ENCODE results near the gene URGCP.

URGCP gene

GRCh38 chr7:43906331-43907010, at the start of gene URGCP:
TSS of gene URGCP (minus strand) at chr7:43906596. CDS start at chr7:43906575, 21 bp downstream.
- DNase-seq = peak; percentile 9

GRCh38 chr7:43956027-43956426, 49.6 kb upstream of the URGCP start:
- no peak for DNase-seq

DNA sequence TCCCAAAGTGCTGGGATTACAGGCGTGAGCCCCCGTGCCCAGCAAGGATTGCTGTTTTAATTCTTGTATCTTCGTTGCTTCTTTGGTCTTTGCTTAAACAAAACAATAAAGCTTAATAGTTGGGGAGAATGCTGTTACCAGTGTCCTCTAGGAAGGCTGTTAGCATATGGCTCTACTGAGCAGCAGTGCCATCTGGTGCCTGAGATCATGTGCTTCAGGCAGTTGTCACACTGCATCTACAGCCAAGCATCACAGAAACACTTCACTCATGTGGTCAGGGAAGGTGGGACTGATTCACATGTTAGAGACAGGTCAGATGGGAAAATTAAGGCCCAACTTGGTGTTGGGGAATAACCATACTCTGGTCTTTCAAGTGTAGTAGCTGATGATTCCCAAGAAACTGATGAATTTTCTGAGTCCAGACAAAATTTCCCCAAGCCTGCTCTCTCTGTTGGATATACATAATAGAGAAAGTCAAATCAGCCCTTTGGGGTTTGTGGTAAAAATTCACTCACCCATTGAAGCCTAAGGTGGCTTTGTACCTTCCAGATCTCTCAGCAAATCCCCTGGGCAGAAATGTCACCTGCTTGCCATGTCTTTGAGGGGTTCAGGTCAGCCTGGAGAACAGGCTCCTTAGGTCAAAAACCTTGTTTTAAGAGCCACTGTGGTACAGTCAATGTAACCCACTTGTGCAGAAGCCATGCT, 48.3 kb upstream of the URGCP start:
- no peak for DNase-seq

- DNase-seq = no peak
These were observed 46.7 kb upstream of the URGCP start for GRCh38 chr7:43953071-43953470.

DNA sequence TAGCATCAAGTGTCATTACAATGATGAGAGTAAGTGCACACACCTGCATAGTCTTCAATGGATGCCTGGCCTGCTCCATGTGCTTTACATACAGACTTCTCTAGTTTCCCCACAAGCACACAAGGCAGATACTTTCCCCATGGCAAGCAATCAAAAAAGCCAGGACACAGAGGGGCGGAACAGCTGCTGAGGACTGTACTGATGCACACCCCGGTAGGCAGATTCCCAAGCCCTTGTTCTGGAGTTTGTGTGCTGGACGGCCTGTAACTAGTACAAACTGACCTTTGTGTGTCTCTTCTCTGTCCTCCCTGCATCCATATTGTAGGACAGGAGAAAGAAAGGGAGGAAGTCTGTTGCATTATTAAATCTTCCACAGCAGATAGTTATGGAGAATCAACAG, 45.6 kb upstream of the URGCP start:
- no peak for DNase-seq

DNA sequence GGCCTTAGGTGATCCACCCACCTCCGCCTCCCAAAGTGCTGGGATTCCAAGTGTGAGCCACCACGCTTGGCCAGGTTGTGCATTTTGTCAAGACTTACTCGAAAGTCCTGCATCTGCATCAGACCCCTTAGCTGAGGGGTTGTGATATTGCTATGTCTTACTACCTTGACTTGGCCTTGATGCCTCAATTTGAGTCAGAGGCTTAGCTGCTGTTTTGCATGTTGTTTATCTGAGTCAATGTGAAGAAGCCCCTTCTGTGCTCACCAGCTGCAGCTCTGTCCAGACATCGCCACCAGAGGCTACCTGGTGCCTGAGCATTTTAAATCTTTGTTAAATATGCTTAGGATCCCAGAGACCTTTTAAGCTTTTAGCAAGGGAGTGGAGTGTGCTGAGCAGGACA, 37.9 kb upstream of the URGCP start:
- no peak for DNase-seq

DNA sequence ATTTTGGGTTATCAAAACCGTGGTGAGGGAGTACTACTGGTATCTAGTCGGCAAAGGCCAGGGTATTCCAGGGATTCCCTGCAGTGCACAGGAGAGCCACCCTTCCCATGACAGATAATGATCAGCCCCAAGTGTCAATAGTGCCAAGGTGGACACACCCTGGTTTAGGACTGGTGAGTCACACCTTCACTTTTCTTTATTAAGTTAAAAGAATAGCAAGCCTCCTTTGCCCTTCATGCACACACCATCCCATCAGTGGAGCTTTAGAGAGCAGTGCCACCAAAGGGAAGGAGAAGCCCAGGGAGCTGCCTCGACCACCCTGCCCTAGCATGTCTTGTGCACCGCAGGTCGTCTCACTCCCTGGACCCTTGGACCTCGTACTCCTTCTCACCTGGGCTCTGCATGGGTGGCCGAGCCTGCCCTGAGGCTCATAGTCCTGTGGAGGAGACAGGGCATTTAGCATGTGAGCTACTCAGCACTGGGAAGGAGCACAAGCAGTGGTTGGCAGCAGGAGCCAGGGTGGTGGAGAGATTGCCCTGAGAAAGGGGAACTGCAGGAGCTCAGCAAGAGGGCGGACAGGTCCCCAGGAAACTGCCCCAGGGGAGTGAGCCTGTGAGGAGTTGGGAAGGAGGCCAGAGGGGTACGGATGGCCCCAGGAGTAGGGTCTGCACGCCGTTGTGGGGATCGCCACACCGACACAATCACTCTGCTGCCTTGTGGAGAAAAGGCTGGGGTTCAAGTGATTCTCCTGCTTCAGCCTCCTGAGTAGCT, 37.2 kb upstream of the URGCP start:
- DNase-seq = no peak

DNA sequence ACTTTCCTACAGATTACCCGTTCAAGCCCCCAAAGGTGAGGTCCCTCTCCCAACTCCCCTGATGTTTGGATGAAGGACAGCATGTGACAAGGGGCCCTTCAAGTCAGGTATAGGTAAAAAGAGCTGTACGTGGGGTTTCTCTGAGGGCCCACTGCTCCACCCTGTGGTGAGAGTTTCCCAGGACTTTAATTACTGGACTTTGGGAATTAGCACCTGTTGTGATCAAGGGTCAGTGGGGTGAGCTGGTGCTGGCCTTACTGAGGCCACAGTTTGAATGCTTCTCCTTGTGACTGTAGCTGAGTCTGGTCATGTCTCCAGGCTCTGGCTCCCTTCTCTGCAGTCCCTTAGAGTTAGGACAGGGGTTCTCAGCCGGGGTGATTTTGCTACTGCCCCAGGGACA, 36.6 kb upstream of the URGCP start:
- no peak for DNase-seq

DNA sequence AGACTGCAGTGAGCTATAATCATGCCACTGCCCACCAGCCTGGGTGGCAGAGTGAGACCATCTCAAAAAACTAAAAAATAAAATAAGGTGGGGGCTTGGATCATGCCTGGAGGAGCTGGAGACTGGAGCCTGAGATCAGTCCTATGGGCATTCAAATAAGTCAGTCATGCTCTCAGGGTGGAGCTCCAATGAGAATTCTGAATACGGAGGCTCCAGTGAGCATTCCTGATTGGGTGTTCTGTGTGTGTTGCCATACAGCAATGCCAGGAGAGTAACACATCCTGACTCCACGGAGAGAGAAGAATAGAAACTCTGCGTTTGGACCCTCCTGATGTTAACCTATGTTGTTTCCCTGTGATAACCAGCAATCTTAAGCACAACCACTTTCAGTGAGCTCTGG, 35.9 kb upstream of the URGCP start:
- DNase-seq = no peak

- DNase-seq = no peak
These were observed 32.6 kb upstream of the URGCP start for GRCh38 chr7:43938892-43939482.

DNA sequence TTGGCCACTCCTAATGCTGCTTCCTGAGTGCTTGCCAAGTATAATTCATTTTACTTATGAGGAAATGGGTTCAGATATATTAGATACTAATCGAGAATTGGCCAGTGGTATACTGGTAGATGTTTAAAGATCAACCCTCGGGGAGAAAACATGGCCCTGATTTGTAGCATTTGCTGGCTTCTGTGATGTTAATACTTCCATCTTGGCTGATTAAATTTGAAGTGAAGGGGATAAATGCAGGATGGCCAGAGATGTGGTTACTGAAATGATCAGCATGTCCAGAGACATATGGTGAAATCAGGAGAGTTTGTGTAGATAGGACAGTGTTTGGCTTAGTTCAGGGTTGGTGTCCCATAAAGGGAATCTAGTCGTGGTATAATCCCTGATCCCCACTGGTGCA, 31.0 kb upstream of the URGCP start:
- DNase-seq = no peak

GRCh38 chr7:43933902-43934560, 27.6 kb upstream of the URGCP start:
- DNase-seq = no peak

GRCh38 chr7:43931346-43931745, 24.9 kb upstream of the URGCP start:
- no peak for DNase-seq

- DNase-seq = no peak
These were observed 23.4 kb upstream of the URGCP start for GRCh38 chr7:43929529-43930457.

- DNase-seq = no peak
These were observed 21.4 kb upstream of the URGCP start for GRCh38 chr7:43927810-43928209.

- DNase-seq = no peak
These were observed 20.4 kb upstream of the URGCP start for GRCh38 chr7:43926798-43927123.

- peak; percentile 74 for DNase-seq
These were observed 19.8 kb upstream of the URGCP start, which contains the start of gene UBE2D4 for GRCh38 chr7:43925984-43926797. TSS of gene UBE2D4 (plus strand) at chr7:43926436. CDS start at chr7:43926533, 97 bp downstream.

DNA sequence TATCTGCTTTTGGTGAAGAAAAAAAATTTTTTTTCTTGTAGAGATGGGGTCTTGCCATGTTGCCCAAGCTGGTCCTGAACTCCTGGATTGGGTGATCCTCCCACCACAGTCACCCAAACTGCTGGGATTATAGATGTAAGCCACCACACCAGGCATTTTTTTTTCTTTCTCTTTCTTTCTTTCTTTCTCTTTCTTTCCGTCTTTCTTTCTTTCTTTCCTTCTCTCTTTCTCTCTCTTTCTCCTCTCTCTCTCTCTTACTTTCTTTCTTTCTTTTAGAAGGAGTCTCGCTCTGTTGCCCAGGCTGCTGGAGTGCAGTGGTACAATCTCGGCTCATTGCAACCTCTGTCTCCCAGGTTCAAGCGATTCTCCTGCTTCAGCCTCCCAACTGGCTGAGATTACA, 16.3 kb upstream of the URGCP start:
- DNase-seq = no peak

GRCh38 chr7:43921423-43921822, 15.0 kb upstream of the URGCP start:
- DNase-seq = no peak

DNA sequence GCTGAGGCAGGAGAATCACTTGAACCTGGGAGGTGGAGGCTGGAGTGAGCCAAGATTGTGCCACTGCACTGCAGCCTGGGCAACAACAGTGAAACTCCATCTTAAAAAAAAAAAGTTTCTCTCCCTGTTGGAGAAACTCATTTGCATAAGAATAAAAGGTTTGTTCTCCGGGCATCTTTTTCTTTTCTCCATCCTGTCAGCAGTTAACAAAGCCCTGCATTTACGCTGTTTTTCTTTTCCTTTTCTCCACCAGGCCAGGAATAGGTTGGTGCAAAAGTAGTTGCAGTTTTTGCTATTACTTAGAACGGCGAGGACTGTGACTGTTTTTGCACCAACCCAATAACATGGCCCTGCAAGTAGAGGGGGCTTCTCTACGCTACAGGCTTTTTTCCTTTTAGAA, 9.5 kb upstream of the URGCP start:
- DNase-seq = no peak

DNA sequence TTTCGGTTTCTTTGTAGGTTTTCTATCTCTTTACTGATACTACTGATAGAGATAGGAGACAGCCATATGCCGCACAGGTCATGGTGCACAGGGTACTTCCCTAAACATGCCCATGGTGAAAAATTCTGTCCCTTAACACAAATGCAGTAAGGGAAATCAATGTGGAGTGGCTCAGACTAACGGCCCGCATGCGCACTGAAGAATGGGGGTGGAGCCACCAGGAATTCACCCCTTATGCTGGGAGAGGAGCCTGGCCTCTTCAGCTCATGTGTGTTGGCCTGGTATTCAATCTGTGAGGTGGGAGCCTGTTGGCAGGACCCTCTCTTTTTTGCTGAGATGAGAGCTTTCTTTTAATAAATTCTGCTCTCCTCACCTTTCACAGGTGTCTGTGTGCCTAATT, 8.4 kb upstream of the URGCP start:
- DNase-seq = no peak

All from NK-92 treated with Interleukin-12 subunit alpha and Interleukin-12 subunit beta, amount 100 ng/mL, for 24 hours (cell line).